Measurements from ENCODE around the gene RIPPLY1. TPM values are rescaled to one million over a fixed set of nuclear protein-coding genes. Genes with fewer than 3 reads are reported as not detected.

The RIPPLY1 gene
- polyA plus RNA-seq, 3 donors: 2.4 to 3.0 (median 2.5) TPM

- no peak for DNase-seq (ENCODE audit: extremely low read depth in 1 of 11, low read depth in 9 of 11, low spot score in 4 of 11)
These were observed 23.9 kb upstream of the RIPPLY1 start for GRCh38 chrX:106927023-106927422.

- no peak for DNase-seq (ENCODE audit: extremely low read depth in 1 of 11, low read depth in 9 of 11, low spot score in 4 of 11)
These were observed 18.5 kb upstream of the RIPPLY1 start for GRCh38 chrX:106921637-106922036.

GRCh38 chrX:106919932-106920452 is 16.9 kb upstream of the RIPPLY1 start, which contains the start of gene CLDN2:
CLDN2 (plus strand) TSS chrX:106920402; CDS start chrX:106928229, 7,827 bp downstream.
- peak in 1 of 11 donors; percentile 12 for DNase-seq (ENCODE audit: extremely low read depth in 1 of 11, low read depth in 9 of 11, low spot score in 4 of 11)

- no peak for DNase-seq (ENCODE audit: extremely low read depth in 1 of 11, low read depth in 9 of 11, low spot score in 4 of 11)
These were observed 14.8 kb upstream of the RIPPLY1 start for GRCh38 chrX:106917830-106918500.

- DNase-seq (ENCODE audit: extremely low read depth in 1 of 11, low read depth in 9 of 11, low spot score in 4 of 11): no peak
These were observed 9.7 kb upstream of the RIPPLY1 start for GRCh38 chrX:106912864-106913263.

GRCh38 chrX:106906361-106906760 is 3.2 kb upstream of the RIPPLY1 start:
- peak in 7 of 11 donors; percentile 24 to 76 (median 36) for DNase-seq (ENCODE audit: extremely low read depth in 1 of 11, low read depth in 9 of 11, low spot score in 4 of 11)

GRCh38 chrX:106905064-106905708 is 2.0 kb upstream of the RIPPLY1 start:
- no peak for DNase-seq (ENCODE audit: extremely low read depth in 1 of 11, low read depth in 9 of 11, low spot score in 4 of 11)

- no peak for DNase-seq (ENCODE audit: extremely low read depth in 1 of 11, low read depth in 9 of 11, low spot score in 4 of 11)
These were observed 851 bp upstream of the RIPPLY1 start for GRCh38 chrX:106903856-106904528.

- DNase-seq (ENCODE audit: extremely low read depth in 1 of 11, low read depth in 9 of 11, low spot score in 4 of 11): no peak
These were observed 457 bp downstream of the RIPPLY1 start for GRCh38 chrX:106902684-106903083.

GRCh38 chrX:106901781-106902219 is 1.3 kb downstream of the RIPPLY1 start:
- no peak for DNase-seq (ENCODE audit: extremely low read depth in 1 of 11, low read depth in 9 of 11, low spot score in 4 of 11)

GRCh38 chrX:106901341-106901740 is 1.8 kb downstream of the RIPPLY1 start:
- no peak for DNase-seq (ENCODE audit: extremely low read depth in 1 of 11, low read depth in 9 of 11, low spot score in 4 of 11)

- no peak for DNase-seq (ENCODE audit: extremely low read depth in 1 of 11, low read depth in 9 of 11, low spot score in 4 of 11)
These were observed 3.3 kb downstream of the RIPPLY1 start for GRCh38 chrX:106899841-106900240.

- DNase-seq (ENCODE audit: extremely low read depth in 1 of 11, low read depth in 9 of 11, low spot score in 4 of 11): no peak
These were observed 3.9 kb downstream of the RIPPLY1 start for GRCh38 chrX:106899276-106899675.

- peak in 3 of 11 donors; percentile 17 to 46 (median 26) for DNase-seq (ENCODE audit: extremely low read depth in 1 of 11, low read depth in 9 of 11, low spot score in 4 of 11)
These were observed 4.7 kb downstream of the RIPPLY1 start for GRCh38 chrX:106898462-106898861.

- no peak for DNase-seq (ENCODE audit: extremely low read depth in 1 of 11, low read depth in 9 of 11, low spot score in 4 of 11)
These were observed 5.9 kb downstream of the RIPPLY1 start for GRCh38 chrX:106897259-106897658.

- DNase-seq (ENCODE audit: extremely low read depth in 1 of 11, low read depth in 9 of 11, low spot score in 4 of 11): no peak
These were observed 8.1 kb downstream of the RIPPLY1 start for GRCh38 chrX:106894978-106895452.

- DNase-seq (ENCODE audit: extremely low read depth in 1 of 11, low read depth in 9 of 11, low spot score in 4 of 11): peak in 8 of 11 donors; percentile 29 to 50 (median 38)
These were observed 8.7 kb downstream of the RIPPLY1 start for GRCh38 chrX:106894392-106894909.

GRCh38 chrX:106891762-106892460 is 11.2 kb downstream of the RIPPLY1 start:
- no peak for DNase-seq (ENCODE audit: extremely low read depth in 1 of 11, low read depth in 9 of 11, low spot score in 4 of 11)

- no peak for DNase-seq (ENCODE audit: extremely low read depth in 1 of 11, low read depth in 9 of 11, low spot score in 4 of 11)
These were observed 13.7 kb downstream of the RIPPLY1 start for GRCh38 chrX:106889468-106889867.

Data from renal cortex interstitium (tissue), 11 donors.